GM18868 (cell line): ENCODE data around the gene ZFP91.

Experiments
- ATAC-seq: cut with Tn5 transposase; IDR thresholded peaks from one replicate; pipeline ENCODE4 v1.9.1; 2021; ENCODE audit warnings: mild to moderate bottlenecking, moderate library complexity; ENCODE audit not compliant: unreplicated experiment

The ZFP91 gene

DNA sequence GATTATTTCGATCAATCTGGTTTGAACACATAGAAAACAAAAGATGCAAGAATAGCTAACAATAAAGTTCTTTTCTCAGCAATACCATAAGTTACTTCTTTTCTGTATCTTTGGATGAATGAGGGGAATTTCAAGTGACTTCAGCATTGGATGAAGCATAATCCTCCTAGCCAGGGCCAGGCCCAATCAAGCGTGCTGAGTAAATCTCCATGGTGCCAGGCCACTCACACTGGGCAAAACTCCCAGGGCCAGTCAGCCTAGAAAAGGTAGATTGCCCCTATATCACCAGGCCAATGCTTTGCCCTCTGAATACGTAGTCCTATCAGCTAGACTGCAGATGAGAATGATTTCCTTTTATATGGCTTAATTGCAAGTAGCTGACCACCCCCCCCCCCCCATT lies 49.6 kb downstream of the ZFP91 start:
- ATAC-seq: no peak

- ATAC-seq: peak; percentile 65
Observed at GRCh38 chr11:58629857-58630256, 51.0 kb downstream of the ZFP91 start.

DNA sequence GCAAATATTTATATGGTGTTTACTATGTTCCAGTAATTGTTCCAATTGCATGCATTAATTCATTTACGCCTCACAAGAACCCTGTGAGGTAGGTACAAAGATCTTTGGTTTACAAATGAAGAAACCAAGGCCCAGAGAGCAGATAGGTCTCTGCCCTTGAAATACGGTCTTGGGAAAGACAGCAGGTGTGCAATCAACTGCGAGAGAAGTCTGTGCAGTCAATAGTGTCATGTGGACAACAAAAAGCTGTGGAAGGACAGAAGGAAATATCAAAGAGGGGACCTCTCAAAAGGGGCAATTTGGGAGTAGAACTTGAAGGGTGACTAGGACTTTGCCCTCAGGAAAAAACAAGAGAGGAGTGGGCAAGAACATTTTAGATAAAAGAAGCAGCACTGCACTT lies 52.5 kb downstream of the ZFP91 start:
- no peak for ATAC-seq

GRCh38 chr11:58632510-58632909 lies 53.6 kb downstream of the ZFP91 start:
- ATAC-seq: no peak

GRCh38 chr11:58636587-58636986 lies 57.7 kb downstream of the ZFP91 start:
- ATAC-seq: no peak

DNA sequence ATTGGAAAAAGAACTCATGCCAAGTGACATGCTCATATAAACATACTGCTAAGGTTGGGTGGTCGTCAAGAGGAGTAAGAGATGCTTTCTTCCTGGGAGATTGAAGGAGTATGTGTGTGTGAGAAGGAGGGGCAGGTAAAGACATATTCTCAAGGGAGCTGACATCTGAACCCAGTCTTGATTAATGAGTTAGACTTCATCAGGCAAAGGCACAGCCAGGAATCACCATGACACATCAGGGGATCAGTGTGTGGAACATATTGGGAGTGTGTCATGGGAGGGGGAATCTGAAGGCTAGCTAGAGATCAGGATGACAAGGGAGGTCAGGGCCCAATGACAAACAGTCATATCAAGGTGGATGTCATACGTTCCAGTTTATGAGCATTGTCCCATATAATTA lies 58.5 kb downstream of the ZFP91 start:
- ATAC-seq: no peak

GRCh38 chr11:58639103-58639502 lies 60.2 kb downstream of the ZFP91 start:
- ATAC-seq: no peak

GRCh38 chr11:58639669-58640068 lies 60.8 kb downstream of the ZFP91 start:
- no peak for ATAC-seq

DNA sequence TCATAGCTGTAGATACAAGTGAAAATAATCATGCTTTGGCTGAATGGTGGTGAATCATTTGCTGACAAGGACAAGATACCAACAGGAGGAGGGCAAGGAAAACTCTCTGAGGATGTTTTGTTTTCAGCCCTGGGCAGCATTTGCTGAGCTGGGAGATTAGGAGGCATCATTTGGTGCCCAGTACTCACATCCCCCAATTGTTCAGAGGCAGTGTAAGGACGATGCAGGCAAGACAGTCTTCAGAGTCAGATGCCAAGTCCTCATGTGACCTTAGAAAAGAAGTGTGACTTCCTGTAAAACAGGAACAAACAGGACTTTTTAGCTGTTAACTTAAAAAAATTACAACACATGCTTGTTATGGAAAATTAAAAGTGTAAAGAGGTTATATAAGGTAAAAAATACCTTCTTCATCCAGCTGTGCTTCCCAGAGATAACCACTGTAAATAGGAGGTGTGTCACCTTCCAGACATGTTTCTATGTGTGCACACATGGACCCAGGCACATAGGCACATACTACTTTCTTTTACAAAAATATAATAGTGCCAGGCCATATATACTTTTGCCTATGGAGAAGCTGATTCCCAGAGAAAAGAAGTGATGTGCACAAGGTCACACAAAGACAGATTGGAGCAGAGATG lies 61.6 kb downstream of the ZFP91 start:
- ATAC-seq: no peak

GRCh38 chr11:58641341-58641740 lies 62.5 kb downstream of the ZFP91 start:
- no peak for ATAC-seq

GRCh38 chr11:58641803-58642581 lies 63.1 kb downstream of the ZFP91 start:
- ATAC-seq: no peak

- ATAC-seq: no peak
Observed at GRCh38 chr11:58645854-58646253, 67.0 kb downstream of the ZFP91 start.

DNA sequence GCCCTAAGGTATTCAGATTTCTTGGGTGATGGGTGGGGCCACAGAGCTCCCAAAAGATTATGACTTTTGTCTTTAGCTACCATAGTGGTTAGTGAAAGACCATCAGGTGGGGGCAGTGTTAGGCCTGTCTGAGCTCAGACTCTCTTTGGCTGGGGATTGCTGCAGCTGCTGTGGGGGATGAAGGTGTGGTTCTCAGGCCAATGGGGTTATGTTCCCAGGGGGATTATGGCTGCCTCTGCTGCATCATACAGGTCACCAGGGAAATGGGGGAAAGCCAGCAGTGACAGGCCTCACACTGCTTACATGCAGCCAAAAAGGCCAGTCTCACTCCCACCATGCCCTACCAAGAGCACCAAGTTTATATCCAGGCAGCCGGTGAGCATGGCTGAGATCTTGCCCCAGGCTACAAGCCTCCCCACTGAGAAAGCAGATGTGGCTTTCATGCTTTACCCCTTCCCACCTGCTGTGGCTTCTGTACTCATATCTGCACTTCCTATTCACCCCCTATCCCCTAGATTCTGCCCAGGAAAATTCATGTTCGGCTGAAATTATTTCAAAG lies 68.4 kb downstream of the ZFP91 start:
- peak; percentile 85 for ATAC-seq

DNA sequence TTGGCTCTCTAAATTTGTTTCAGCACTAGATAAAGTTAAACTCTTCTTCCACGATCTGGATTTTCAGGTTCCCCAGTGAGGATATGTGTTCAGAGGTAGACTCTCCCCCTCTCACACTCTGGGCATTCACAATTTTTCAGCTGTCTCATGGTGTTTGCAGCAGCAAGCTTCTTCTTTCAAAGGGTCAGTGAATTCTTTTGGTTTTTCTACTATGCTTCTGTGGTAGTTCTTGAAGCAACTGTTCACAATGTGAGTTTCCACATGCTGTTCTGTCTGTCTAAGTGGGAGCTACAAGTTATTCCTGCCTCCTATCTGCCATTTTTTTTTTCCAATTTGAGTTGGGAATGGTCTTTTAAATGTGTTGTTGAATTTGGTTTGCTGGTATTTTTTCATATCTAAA lies 69.0 kb downstream of the ZFP91 start:
- peak; percentile 5 for ATAC-seq

- no peak for ATAC-seq
Observed at GRCh38 chr11:58649623-58650022, 70.8 kb downstream of the ZFP91 start.

DNA sequence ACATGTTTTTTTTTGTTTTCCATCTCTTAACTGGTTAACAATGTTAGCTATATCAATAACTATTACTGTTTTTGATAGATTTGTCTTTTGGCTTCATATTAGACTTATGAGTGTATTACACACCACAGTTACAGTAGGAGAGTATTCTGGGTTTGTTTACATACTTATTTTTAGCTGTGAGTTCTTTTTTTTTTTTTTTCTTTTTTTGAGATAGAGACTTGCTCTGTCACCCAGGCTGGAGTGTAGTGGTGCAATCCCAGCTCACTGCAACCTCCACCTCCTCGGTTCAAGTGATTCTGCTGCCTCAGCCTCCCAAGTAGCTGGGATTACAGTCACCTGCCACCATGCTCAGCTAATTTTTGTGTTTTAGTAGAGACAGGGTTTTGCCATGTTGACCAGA lies 71.6 kb downstream of the ZFP91 start:
- no peak for ATAC-seq

- ATAC-seq: no peak
Observed at GRCh38 chr11:58652726-58653280, 73.9 kb downstream of the ZFP91 start.

- peak; percentile 96 for ATAC-seq
Observed at GRCh38 chr11:58654079-58654907, 75.4 kb downstream of the ZFP91 start.

DNA sequence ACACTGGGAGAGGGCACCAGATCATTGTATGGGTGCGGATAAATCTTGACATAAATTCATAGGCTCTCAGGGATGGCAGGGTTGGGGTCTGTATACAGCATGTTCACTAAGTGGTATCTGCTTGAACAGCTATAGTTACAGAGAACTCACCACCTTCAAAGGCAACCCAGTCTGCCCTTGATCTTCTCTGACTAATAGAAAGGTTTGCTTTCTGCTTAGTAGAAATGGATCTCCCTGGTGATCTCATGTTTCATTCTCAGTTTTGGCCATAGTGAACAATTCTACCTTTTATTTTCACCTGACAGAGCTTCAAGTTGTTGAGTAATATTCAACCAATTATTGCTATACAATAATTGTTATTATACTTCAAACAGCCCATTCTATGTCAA lies 76.0 kb downstream of the ZFP91 start:
- peak; percentile 43 for ATAC-seq

DNA sequence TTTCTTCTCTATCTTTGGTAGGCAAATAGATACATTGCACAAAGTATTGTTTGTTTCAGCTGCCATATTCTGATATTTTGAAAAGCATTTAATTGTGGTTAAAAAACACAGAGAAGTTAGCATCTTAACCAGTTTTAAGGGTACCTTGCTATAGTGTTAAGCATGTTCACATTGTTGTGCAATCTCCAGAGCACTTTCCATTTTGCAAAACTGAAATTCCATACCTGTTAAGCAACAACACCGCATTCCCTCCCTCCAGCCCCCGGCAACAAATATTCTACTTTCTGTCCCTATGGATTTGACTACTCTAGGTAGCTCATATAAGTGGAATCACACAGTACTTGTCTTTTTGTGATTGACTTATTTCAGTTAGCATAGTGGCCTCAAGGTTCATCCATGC lies 77.5 kb downstream of the ZFP91 start:
- no peak for ATAC-seq

DNA sequence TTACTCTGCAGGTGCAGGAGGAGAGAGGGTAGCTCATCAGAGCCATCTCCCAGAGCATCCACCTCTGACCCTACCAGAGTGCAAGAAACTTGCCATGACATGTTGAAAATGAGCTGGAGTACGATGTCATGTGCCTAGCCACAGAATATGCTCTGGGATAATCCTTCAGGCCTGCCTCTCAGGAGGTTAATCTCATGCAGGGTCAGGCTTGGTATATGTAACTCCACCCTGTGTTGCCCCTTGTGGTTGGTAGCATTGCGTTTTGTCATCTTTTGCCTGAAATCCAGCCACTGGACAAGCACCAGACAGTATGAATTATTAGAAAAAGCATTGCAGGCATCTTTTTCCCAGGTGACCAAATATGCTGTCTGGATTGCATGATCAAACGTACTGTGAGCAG lies 79.8 kb downstream of the ZFP91 start:
- no peak for ATAC-seq
